ENCODE results near the gene KIAA0408.
"Not testable (repeated sequence)": the region's sequence is repeated elsewhere in the genome, so short reads cannot be mapped to it uniquely, and the experiment has no call there.

Gene KIAA0408

GRCh38 chr6:127415096-127415495 is 44.1 kb downstream of the KIAA0408 start:
- CTCF ChIA-PET, result interaction anchor here (0.8 to 1.3 kb wide), 3 partner anchors 12 to 112 kb away, joined by 3 read pairs; no protein-coding TSS in a partner anchor
- POLR2A ChIA-PET, result no interaction called here
- no peak for DNase-seq (ENCODE audit: extremely low spot score)
- TF ChIP-seq CTCF (IDR thresholded peaks at IDR 0.05; ENCODE audit: control extremely low read depth, extremely low read depth, low read depth, missing control alignments), result no peak

- CTCF ChIA-PET; DNase-seq (ENCODE audit: extremely low spot score); POLR2A ChIA-PET: not testable (repeated sequence)
Measured at GRCh38 chr6:127413123-127413522, 46.1 kb downstream of the KIAA0408 start.

GRCh38 chr6:127412016-127412415 is 47.2 kb downstream of the KIAA0408 start:
- DNase-seq (ENCODE audit: extremely low spot score), result not testable (repeated sequence)
- CTCF ChIA-PET, result interaction anchor here (0.7 kb wide), 1 partner anchor 21 kb away, joined by 3 read pairs; no protein-coding TSS in a partner anchor
- POLR2A ChIA-PET, result interaction anchor here (0.7 kb wide), 1 partner anchor 362 kb away, joined by 5 read pairs; no protein-coding TSS in a partner anchor
